Mesenchymal stem cell (in vitro differentiated cells and primary cell): ENCODE results near the gene TAF3.

ENCODE experiments used
- DNase-seq: peaks from one replicate; pipeline ENCODE4 v3.0.0-alpha.2; 2013
- H2AFZ ChIP-seq: one replicate; pipeline ENCODE4 v1.6.1; 2013; ENCODE audit warnings: low read depth, mild to moderate bottlenecking, control low read depth, inconsistent platforms, low read length, moderate library complexity
- H2AK5ac ChIP-seq: 2 replicates; pipeline ENCODE4 v1.6.1; 2013; ENCODE audit warnings: low read length, moderate library complexity, mild to moderate bottlenecking, inconsistent platforms; ENCODE audit not compliant: severe bottlenecking
- H2BK120ac ChIP-seq: one replicate; pipeline ENCODE4 v1.6.1; 2013; ENCODE audit warnings: low read depth, mild to moderate bottlenecking, inconsistent platforms, low read length, moderate library complexity
- H2BK12ac ChIP-seq, 2 experiments: one replicate each; pipeline ENCODE4 v1.6.1; 2013; ENCODE audit warnings: inconsistent platforms in 2 of 2, low read length in 2 of 2, mild to moderate bottlenecking in 2 of 2, moderate library complexity in 2 of 2, control low read depth in 1 of 2
- H2BK15ac ChIP-seq: one replicate; pipeline ENCODE4 v1.6.1; 2013; ENCODE audit warnings: mild to moderate bottlenecking, low read depth, inconsistent platforms; ENCODE audit not compliant: poor library complexity, severe bottlenecking
- H2BK5ac ChIP-seq: 2 replicates; pipeline ENCODE4 v1.6.1; 2013; ENCODE audit warnings: low read depth, mild to moderate bottlenecking, low read length, control low read depth, inconsistent platforms; ENCODE audit not compliant: poor library complexity, severe bottlenecking
- H3K14ac ChIP-seq, 2 experiments: one replicate each; pipeline ENCODE4 v1.6.1; 2013; ENCODE audit warnings: inconsistent platforms in 2 of 2, low read length in 2 of 2, control low read depth in 1 of 2, mild to moderate bottlenecking in 1 of 2, moderate library complexity in 1 of 2
- H3K18ac ChIP-seq, 2 experiments: one replicate each; pipeline ENCODE4 v1.6.1; 2013; ENCODE audit warnings: inconsistent platforms in 2 of 2, low read length in 2 of 2, control low read depth in 1 of 2, low read depth in 1 of 2, mild to moderate bottlenecking in 1 of 2
- H3K23ac ChIP-seq, 2 experiments: one replicate each; pipeline ENCODE4 v1.6.1; 2013; ENCODE audit warnings: inconsistent platforms in 2 of 2, low read length in 2 of 2, mild to moderate bottlenecking in 2 of 2, moderate library complexity in 2 of 2, control low read depth in 1 of 2
- H3K27ac ChIP-seq: 2 replicates; pipeline ENCODE4 v1.5.1; 2013; ENCODE audit warnings: mild to moderate bottlenecking, moderate library complexity, low read length, control low read depth, inconsistent platforms; ENCODE audit not compliant: poor library complexity, severe bottlenecking
- H3K27me3 ChIP-seq, 2 experiments: 2 replicates each; pipeline versions ENCODE4 v1.6.1 to v1.7.0; 2013; ENCODE audit warnings: low read length in 2 of 2, mild to moderate bottlenecking in 2 of 2, moderate library complexity in 2 of 2, control low read depth in 1 of 2, inconsistent platforms in 1 of 2; ENCODE audit not compliant: control insufficient read depth in 1 of 2, insufficient read depth in 1 of 2
- H3K36me3 ChIP-seq, 2 experiments: 2 replicates each; pipeline versions ENCODE4 v1.6.1 to v1.7.0; 2013; ENCODE audit warnings: low read length in 2 of 2, control low read depth in 1 of 2, inconsistent platforms in 1 of 2, low read depth in 1 of 2, mild to moderate bottlenecking in 1 of 2; ENCODE audit not compliant: insufficient read depth in 2 of 2, control insufficient read depth in 1 of 2
- H3K4ac ChIP-seq, 2 experiments: one replicate each; pipeline ENCODE4 v1.6.1; 2013; ENCODE audit warnings: inconsistent platforms in 2 of 2, low read length in 2 of 2, mild to moderate bottlenecking in 2 of 2, moderate library complexity in 2 of 2, control low read depth in 1 of 2, low read depth in 1 of 2
- H3K4me1 ChIP-seq: 2 replicates; pipeline ENCODE4 v1.6.1; 2013; ENCODE audit warnings: low read depth, low read length, control low read depth; ENCODE audit not compliant: control insufficient read depth, insufficient read depth
- H3K4me2 ChIP-seq: 2 replicates; pipeline ENCODE4 v1.6.1; 2013; ENCODE audit warnings: low read length, mild to moderate bottlenecking, inconsistent platforms; ENCODE audit not compliant: poor library complexity, severe bottlenecking
- H3K4me3 ChIP-seq, 2 experiments: 2 replicates each; pipeline versions ENCODE4 v1.5.1 to v1.7.0; 2013; ENCODE audit warnings: low read length in 2 of 2, mild to moderate bottlenecking in 2 of 2, control low read depth in 1 of 2, low read depth in 1 of 2; ENCODE audit not compliant: insufficient read depth in 1 of 2
- H3K79me1 ChIP-seq: replicated peaks from 2 replicates; pipeline ENCODE4 v1.6.1; 2013; ENCODE audit warnings: mild to moderate bottlenecking, control low read depth, low read length, inconsistent platforms; ENCODE audit not compliant: poor library complexity, severe bottlenecking
- H3K9ac ChIP-seq: 2 replicates; pipeline ENCODE4 v1.7.0; 2013; ENCODE audit warnings: mild to moderate bottlenecking, low read length, moderate library complexity
- H3K9me3 ChIP-seq: 2 replicates; pipeline ENCODE4 v1.7.0; 2013; ENCODE audit warnings: mild to moderate bottlenecking, low read length; ENCODE audit not compliant: control insufficient read depth
- H4K8ac ChIP-seq: one replicate; pipeline ENCODE4 v1.6.1; 2013; ENCODE audit warnings: inconsistent platforms, mild to moderate bottlenecking, low read length, moderate library complexity
- H4K91ac ChIP-seq: one replicate; pipeline ENCODE4 v1.6.1; 2013; ENCODE audit warnings: mild to moderate bottlenecking, low read length, inconsistent platforms
- WGBS: methylation state at CpG from one replicate; pipeline ENCODE4 v1.1.7; 2013; ENCODE audit warnings: mixed read lengths; 5-methylcytosine and 5-hydroxymethylcytosine counted together

The TAF3 gene

GRCh38 chr10:7965457-7965856, 147.2 kb downstream of the TAF3 start:
- H2BK5ac ChIP-seq, result no peak overlapping the region
- H4K91ac ChIP-seq, result no peak overlapping the region
- no peak overlapping the region for H3K23ac ChIP-seq
- no peak overlapping the region for H2AFZ ChIP-seq
- H3K18ac ChIP-seq, result no peak overlapping the region
- no peak overlapping the region for H2BK120ac ChIP-seq
- no peak for DNase-seq
- H3K9ac ChIP-seq, result no peak overlapping the region
- no peak overlapping the region for H3K14ac ChIP-seq
- no peaks in the 10 kb centered on the region for H3K9me3 ChIP-seq
- H4K8ac ChIP-seq, result no peak overlapping the region
- H3K27me3 ChIP-seq, result no peaks in the 10 kb centered on the region
- no peak overlapping the region for H2AK5ac ChIP-seq
- peaks cover 8 to 20% of the 10 kb centered on the region in 2 experiments for H3K36me3 ChIP-seq
- no peak overlapping the region for H2BK15ac ChIP-seq
- no peak overlapping the region for H2BK12ac ChIP-seq
- no peak overlapping the region for H3K4me2 ChIP-seq
- WGBS, result 98% methylated on average over 2 of the region's 2 CpGs
- H3K4me3 ChIP-seq, result no peak overlapping the region
- peaks cover 8% of the 10 kb centered on the region for H3K79me1 ChIP-seq
- H3K4ac ChIP-seq, result no peak overlapping the region
- no peak overlapping the region for H3K27ac ChIP-seq
- H3K4me1 ChIP-seq, result no peaks in the 10 kb centered on the region

- WGBS, result 81% methylated on average over 2 of the region's 2 CpGs
- DNase-seq, result no peak
- no peak overlapping the region for H2AK5ac ChIP-seq
- H3K27ac ChIP-seq, result no peak overlapping the region
- no peak overlapping the region for H2BK15ac ChIP-seq
- H2BK120ac ChIP-seq, result no peak overlapping the region
- no peak overlapping the region for H4K91ac ChIP-seq
- H3K9me3 ChIP-seq, result no peaks in the 10 kb centered on the region
- no peak overlapping the region for H3K23ac ChIP-seq
- H3K14ac ChIP-seq, result no peak overlapping the region
- no peak overlapping the region for H3K4me2 ChIP-seq
- H3K79me1 ChIP-seq, result peaks cover 6% of the 10 kb centered on the region
- H2AFZ ChIP-seq, result no peak overlapping the region
- no peaks in the 10 kb centered on the region for H3K27me3 ChIP-seq
- H2BK5ac ChIP-seq, result no peak overlapping the region
- no peak overlapping the region for H3K4ac ChIP-seq
- no peak overlapping the region for H4K8ac ChIP-seq
- no peaks in the 10 kb centered on the region for H3K4me1 ChIP-seq
- no peak overlapping the region for H3K9ac ChIP-seq
- peaks cover 8 to 20% of the 10 kb centered on the region in 2 experiments for H3K36me3 ChIP-seq
- no peak overlapping the region for H3K18ac ChIP-seq
- H2BK12ac ChIP-seq, result no peak overlapping the region
- H3K4me3 ChIP-seq, result no peak overlapping the region
Measured at GRCh38 chr10:7967035-7967434, 148.7 kb downstream of the TAF3 start.

GRCh38 chr10:7968510-7969112, 150.3 kb downstream of the TAF3 start:
- Histone ChIP-seq H2AFZ (no peak overlapping the region), H3K4me1 (no peaks in the 10 kb centered on the region), H3K9me3 (no peaks in the 10 kb centered on the region), H2BK15ac (no peak overlapping the region), H3K14ac (no peak overlapping the region), H3K27me3 (no peaks in the 10 kb centered on the region), H4K91ac (no peak overlapping the region), H3K18ac (no peak overlapping the region), H2BK12ac (no peak overlapping the region), H3K79me1 (peaks cover 3% of the 10 kb centered on the region), H3K27ac (no peak overlapping the region), H2BK5ac (no peak overlapping the region), H3K23ac (no peak overlapping the region), H3K9ac (no peak overlapping the region), H3K36me3 (peaks cover 8 to 20% of the 10 kb centered on the region in 2 experiments), H4K8ac (no peak overlapping the region), H3K4me2 (no peak overlapping the region), H2AK5ac (no peak overlapping the region), H2BK120ac (no peak overlapping the region), H3K4me3 (no peak overlapping the region), H3K4ac (no peak overlapping the region)
- no peak for DNase-seq
- no CpG with 5 or more reads among the region's 1 CpG for WGBS

GRCh38 chr10:7969623-7970022, 151.3 kb downstream of the TAF3 start:
- H3K27ac ChIP-seq, result no peak overlapping the region
- H2BK5ac ChIP-seq, result no peak overlapping the region
- H2AFZ ChIP-seq, result no peak overlapping the region
- no peaks in the 10 kb centered on the region for H3K4me1 ChIP-seq
- H2AK5ac ChIP-seq, result no peak overlapping the region
- H3K4me3 ChIP-seq, result no peak overlapping the region
- H3K9ac ChIP-seq, result no peak overlapping the region
- 94% methylated on average over 5 of the region's 6 CpGs for WGBS
- H4K91ac ChIP-seq, result no peak overlapping the region
- no peak overlapping the region for H3K14ac ChIP-seq
- no peak overlapping the region for H2BK12ac ChIP-seq
- H3K23ac ChIP-seq, result no peak overlapping the region
- DNase-seq, result no peak
- H2BK15ac ChIP-seq, result no peak overlapping the region
- no peaks in the 10 kb centered on the region for H3K9me3 ChIP-seq
- no peak overlapping the region for H4K8ac ChIP-seq
- H3K18ac ChIP-seq, result no peak overlapping the region
- peaks cover 6 to 11% of the 10 kb centered on the region in 2 experiments for H3K36me3 ChIP-seq
- H3K79me1 ChIP-seq, result peaks cover 3% of the 10 kb centered on the region
- no peaks in the 10 kb centered on the region for H3K27me3 ChIP-seq
- no peak overlapping the region for H2BK120ac ChIP-seq
- no peak overlapping the region for H3K4me2 ChIP-seq
- no peak overlapping the region for H3K4ac ChIP-seq
